Panc1 (cell line): ENCODE results near the gene FBXO3. TPM values are rescaled to one million over a fixed set of nuclear protein-coding genes. Genes with fewer than 3 reads are reported as not detected.

Source experiments
- ATAC-seq: fragments of 200-7000 bp; cut with Tn5 transposase; 2 replicates; pipeline ENCODE4 v1.9.1; 2020; ENCODE audit warnings: mild to moderate bottlenecking, moderate library complexity
- BruUV-seq: library from RNA; stranded (reverse); fragments of 400-500 nt; replicated peaks from 2 replicates; lab custom pipeline; 2021; lab: Mats Ljungman, UMichigan
- CTCF ChIA-PET: fragments of 300-600 bp; sonication (Branson Sonifier 250); formaldehyde crosslinking; loops from one replicate; lab custom pipeline; 2022; ENCODE audit warnings: antibody characterized with exemption; lab: Charles Lee
- POLR2A ChIA-PET: fragments of 300-600 bp; sonication (Branson Sonifier 250); formaldehyde crosslinking; loops from one replicate; lab custom pipeline; 2022; ENCODE audit warnings: antibody characterized with exemption; lab: Charles Lee
- DNase-seq: peaks from one replicate; pipeline ENCODE4 v3.0.0-alpha.2; 2010; ENCODE audit warnings: low read depth, low spot score
- H3K27ac ChIP-seq: 2 replicates; pipeline ENCODE4 v1.5.1; 2011; ENCODE audit warnings: mild to moderate bottlenecking, low read length, inconsistent platforms
- H3K27me3 ChIP-seq: fragments of 200-500 bp; sonication (Bioruptor generic); 2 replicates; pipeline ENCODE4 v1.6.0; 2014; ENCODE audit warnings: low read length, inconsistent platforms; ENCODE audit not compliant: control insufficient read depth, insufficient read depth
- H3K36me3 ChIP-seq: fragments of 200-500 bp; sonication (Bioruptor generic); 2 replicates; pipeline ENCODE4 v1.5.1; 2014; ENCODE audit warnings: inconsistent platforms, mild to moderate bottlenecking, low read length, moderate library complexity; ENCODE audit not compliant: control insufficient read depth, insufficient read depth
- H3K4me1 ChIP-seq: 2 replicates; pipeline ENCODE4 v1.5.1; 2011; ENCODE audit warnings: inconsistent platforms, mild to moderate bottlenecking, low read length, moderate library complexity; ENCODE audit not compliant: control insufficient read depth, insufficient read depth
- H3K4me3 ChIP-seq, 2 experiments: 2 replicates each; pipeline ENCODE4 v1.5.1; 2011 to 2012; ENCODE audit warnings: low read depth in 2 of 2, low read length in 2 of 2, mild to moderate bottlenecking in 2 of 2, inconsistent platforms in 1 of 2, moderate library complexity in 1 of 2
- H3K9me3 ChIP-seq: fragments of 200-500 bp; sonication (Bioruptor generic); 2 replicates; pipeline ENCODE4 v1.5.1; 2014; ENCODE audit warnings: low read depth, mild to moderate bottlenecking, inconsistent platforms, low read length, moderate library complexity; ENCODE audit not compliant: control insufficient read depth, insufficient read depth
- CTCF ChIP-seq: fragments of 450-650 bp; IDR thresholded peaks from 2 replicates; pipeline ENCODE4 v1.5.1; 2017; ENCODE audit warnings: mild to moderate bottlenecking
- POLR2AphosphoS5 ChIP-seq: IDR thresholded peaks from 2 replicates; pipeline ENCODE4 v1.6.1; 2012; ENCODE audit warnings: mild to moderate bottlenecking, low read depth, low read length, moderate library complexity
- REST ChIP-seq, 2 experiments: IDR thresholded peaks; 2 replicates each; pipeline ENCODE4 v1.6.1; 2011 to 2012; ENCODE audit warnings: low read depth in 2 of 2, control low read depth in 1 of 2, low read length in 1 of 2, mild to moderate bottlenecking in 1 of 2, moderate library complexity in 1 of 2; ENCODE audit not compliant: insufficient read depth in 1 of 2
- SIN3A ChIP-seq: IDR thresholded peaks from 2 replicates; pipeline ENCODE4 v1.6.1; 2012; ENCODE audit warnings: low read depth, mild to moderate bottlenecking, low read length, moderate library complexity, borderline replicate concordance; ENCODE audit not compliant: insufficient read depth
- TCF7L2 ChIP-seq: IDR thresholded peaks from 2 replicates; pipeline ENCODE4 v1.6.1; 2011; ENCODE audit warnings: mild to moderate bottlenecking, low read depth, low read length, inconsistent platforms
- in situ Hi-C: cut with HindIII; loops from 2 replicates; pipeline ENCODE4 v1.10.0; 2016; ENCODE audit warnings: low sequenced_read_pairs, low pct_unique_long_range_greater_than_20kb
- intact Hi-C: fragments of 100-400 bp; cut with micrococcal nuclease; formaldehyde crosslinking; loops from one replicate; pipeline ENCODE4 v1.10.0; 2022; ENCODE audit not compliant: unreplicated experiment
- total RNA-seq: library from RNA; stranded (reverse); gene quantifications from one replicate; pipeline ENCODE4 v1.2.1, GENCODE V29; 2021; ENCODE audit not compliant: unreplicated experiment

The FBXO3 gene
- total RNA-seq, 1 experiment from 2014 or later = 22.3 TPM

- ATAC-seq = peak; percentile 33
- Histone ChIP-seq H3K4me3 (peak overlapping the region; percentile 83 to 84), H3K27ac (peak overlapping the region; percentile 60), H3K4me1 (peaks cover 13% of the 10 kb centered on the region), H3K9me3 (no peaks in the 10 kb centered on the region), H3K36me3 (no peaks in the 10 kb centered on the region; the same call in 1 of the 2 replicates), H3K27me3 (no peaks in the 10 kb centered on the region)
- ChIA-PET POLR2A (no interaction called here), CTCF (no interaction called here)
- in situ Hi-C loops = no loop called here
- no TSS peak for BruUV-seq
- intact Hi-C loops = no loop called here
- no peak for DNase-seq
- no peak for TF ChIP-seq TCF7L2
- no peak for TF ChIP-seq REST (IDR thresholded peaks at IDR 0.05; ENCODE audit: insufficient read depth in 1 of 2, low read depth in 2 of 2, low read length in 1 of 2)
- no peak for TF ChIP-seq POLR2AphosphoS5
- TF ChIP-seq SIN3A = no peak
- TF ChIP-seq CTCF = no peak
Measured at GRCh38 chr11:33774736-33775466, 581 bp upstream of the FBXO3 start.

GRCh38 chr11:33773404-33773986 is 825 bp downstream of the FBXO3 start:
- Histone ChIP-seq H3K4me3 (peak overlapping the region; percentile 83 to 84), H3K36me3 (peaks cover 3% of the 10 kb centered on the region), H3K27ac (peak overlapping the region; percentile 65), H3K4me1 (peaks cover 13% of the 10 kb centered on the region), H3K27me3 (no peaks in the 10 kb centered on the region), H3K9me3 (no peaks in the 10 kb centered on the region)
- intact Hi-C loops = no loop called here
- CTCF ChIA-PET = interaction anchor here (0.5 kb wide), 1 partner anchor 62 kb away, joined by 3 read pairs; no protein-coding TSS in a partner anchor
- TF ChIP-seq SIN3A (peak; percentile 82; the same call in 1 of the 2 replicates), POLR2AphosphoS5 (no peak)
- in situ Hi-C loops = no loop called here
- DNase-seq = no peak
- BruUV-seq = no TSS peak
- POLR2A ChIA-PET = no interaction called here
- ATAC-seq = peak; percentile 31
